LNCaP clone FGC (cell line): ENCODE measurements around the gene PITPNM2.

Experiments
- DNase-seq: peaks from one replicate; pipeline ENCODE4 v3.0.0-alpha.2; 2011; ENCODE audit warnings: low read depth
- H3K4me3 ChIP-seq: 2 replicates; pipeline ENCODE4 v1.5.1; 2011; ENCODE audit warnings: mild to moderate bottlenecking, low read depth, low read length, control low read depth
- CTCF ChIP-seq: IDR thresholded peaks from 2 replicates; pipeline ENCODE4 v1.5.1; 2012; ENCODE audit warnings: mild to moderate bottlenecking; ENCODE audit not compliant: control insufficient read depth, insufficient read depth; ENCODE audit errors: extremely low read depth

The PITPNM2 gene

GRCh38 chr12:123120452-123121166 lies 30.3 kb downstream of the PITPNM2 start:
- DNase-seq = no peak
- TF ChIP-seq CTCF = no peak
- H3K4me3 ChIP-seq = no peak overlapping the region

GRCh38 chr12:123119808-123120207 lies 31.1 kb downstream of the PITPNM2 start:
- no peak for DNase-seq
- H3K4me3 ChIP-seq = no peak overlapping the region
- TF ChIP-seq CTCF = no peak

GRCh38 chr12:123118497-123118896 lies 32.4 kb downstream of the PITPNM2 start:
- no peak for DNase-seq
- no peak for TF ChIP-seq CTCF
- H3K4me3 ChIP-seq = no peak overlapping the region

GRCh38 chr12:123115409-123116121 lies 35.3 kb downstream of the PITPNM2 start:
- H3K4me3 ChIP-seq = no peak overlapping the region
- no peak for DNase-seq
- TF ChIP-seq CTCF = no peak

GRCh38 chr12:123114304-123115083 lies 36.4 kb downstream of the PITPNM2 start:
- no peak for TF ChIP-seq CTCF
- no peak overlapping the region for H3K4me3 ChIP-seq
- DNase-seq = no peak

GRCh38 chr12:123113026-123113425 lies 37.9 kb downstream of the PITPNM2 start:
- DNase-seq = no peak
- no peak overlapping the region for H3K4me3 ChIP-seq
- TF ChIP-seq CTCF = no peak
